Hepatocyte (in vitro differentiated cells): ENCODE measurements around the gene SETBP1.

Experiments
- CTCF ChIP-seq: fragments of 200-600 bp; sonication (generic); IDR thresholded peaks from 2 replicates; pipeline ENCODE4 v1.5.1; 2016; ENCODE audit warnings: antibody characterized with exemption, mild to moderate bottlenecking; ENCODE audit not compliant: poor library complexity
- EZH2 ChIP-seq: fragments of 200-600 bp; sonication (generic); IDR thresholded peaks from 2 replicates; pipeline ENCODE4 v1.6.1; 2016; ENCODE audit warnings: antibody characterized with exemption, mild to moderate bottlenecking, borderline replicate concordance
- EZH2phosphoT487 ChIP-seq: fragments of 200-600 bp; sonication (generic); IDR thresholded peaks from one replicate; pipeline ENCODE4 v1.6.1; 2018; ENCODE audit warnings: antibody characterized with exemption, mild to moderate bottlenecking, low read depth, moderate library complexity; ENCODE audit not compliant: unreplicated experiment, severe bottlenecking

DNA sequence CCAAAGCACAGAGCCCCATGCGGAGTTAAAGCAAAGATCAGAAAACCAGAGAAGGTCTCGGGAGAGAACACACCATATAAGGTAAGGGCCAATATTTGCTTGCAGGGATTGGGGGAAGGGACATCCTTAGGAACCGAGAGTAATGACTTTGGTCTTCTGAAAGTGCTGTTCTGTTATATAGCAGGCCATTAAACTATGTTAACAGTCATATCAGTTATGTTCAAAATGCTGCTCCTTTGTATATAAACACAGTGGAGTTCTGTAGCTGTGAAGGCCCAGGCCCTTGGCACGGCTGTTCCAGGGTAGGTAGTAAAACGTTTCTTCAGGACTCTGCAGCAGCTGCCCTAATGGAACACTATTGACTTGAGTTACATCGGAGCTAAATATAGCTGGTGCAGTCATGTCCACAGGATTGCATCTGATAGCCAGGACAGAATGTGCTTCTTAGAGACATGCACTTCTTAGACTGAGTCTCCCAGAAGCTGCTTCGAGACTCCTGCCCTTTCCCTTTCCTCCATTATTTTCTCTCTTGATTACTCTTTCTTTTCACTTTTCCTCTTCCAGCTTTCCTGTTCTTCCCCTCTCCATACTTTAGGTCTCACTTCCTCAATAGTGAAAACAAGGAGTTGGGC lies 122.4 kb downstream of the SETBP1 start:
- no peak for TF ChIP-seq CTCF
- TF ChIP-seq EZH2phosphoT487 = no peak
- no peak for TF ChIP-seq EZH2
